Glomerular endothelial cell (primary cell): ENCODE measurements around the gene BSPH1. TPM values are rescaled to one million over a fixed set of nuclear protein-coding genes. Genes with fewer than 3 reads are reported as not detected.
"Not testable (repeated sequence)": the region's sequence is repeated elsewhere in the genome, so short reads cannot be mapped to it uniquely, and the experiment has no call there.

ENCODE experiments used
- DNase-seq: peaks from one replicate; pipeline ENCODE4 v3.0.0-alpha.2; 2011; ENCODE audit warnings: low read depth, low spot score; ENCODE audit errors: extremely low read depth
- total RNA-seq: library from RNA; depleted of rRNA; stranded (reverse); fragments of >200 nt; gene quantifications from 2 replicates; pipeline ENCODE4 v1.2.3, GENCODE V29; 2015

BSPH1 gene
- total RNA-seq = not detected in 2 replicates

DNA sequence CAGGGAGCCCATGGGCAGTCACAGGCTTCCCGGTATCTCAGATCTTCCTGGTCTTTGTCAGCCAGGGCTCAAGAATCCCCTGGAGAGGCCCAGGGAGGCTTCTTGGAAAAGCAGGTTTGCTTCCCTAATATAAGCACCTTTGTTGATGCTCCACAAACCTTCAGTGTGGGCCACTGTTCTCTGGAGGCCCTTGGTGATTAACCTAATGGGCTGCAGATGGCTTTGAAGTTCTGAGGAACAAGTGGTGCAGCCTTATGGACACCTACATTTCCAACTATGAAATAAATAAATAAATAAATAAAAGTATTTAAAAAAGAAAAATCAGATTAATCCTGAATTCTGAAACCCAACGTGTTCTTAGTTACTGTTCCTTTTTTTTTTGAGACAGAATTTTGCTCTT is at the start of gene BSPH1:
Gene BSPH1 (minus strand): TSS at position 101 of the 400 bp plus-strand sequence. CDS start 89 bp downstream, at position 12.
- no peak for DNase-seq

DNA sequence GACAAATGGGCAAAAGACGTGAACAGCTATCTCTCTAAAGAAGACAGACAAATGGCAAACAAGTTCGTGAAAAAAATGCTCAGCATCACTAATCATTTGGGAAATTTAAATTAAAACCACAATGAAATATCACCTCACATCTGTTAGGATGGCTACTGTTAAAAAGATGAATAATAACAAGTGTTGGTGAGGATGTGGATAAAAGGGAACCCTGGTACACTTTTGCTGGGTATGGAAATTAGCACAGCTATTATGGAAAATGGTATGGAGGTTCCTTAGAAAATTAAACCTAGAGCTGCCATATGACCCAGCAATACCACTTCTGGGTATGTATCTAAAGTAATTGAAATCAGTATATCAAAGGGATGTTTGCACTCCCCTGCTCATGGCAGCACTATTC is 44.8 kb upstream of the BSPH1 start:
- DNase-seq = no peak

- no peak for DNase-seq
Measured at GRCh38 chr19:48033604-48034003, 41.6 kb upstream of the BSPH1 start.

DNA sequence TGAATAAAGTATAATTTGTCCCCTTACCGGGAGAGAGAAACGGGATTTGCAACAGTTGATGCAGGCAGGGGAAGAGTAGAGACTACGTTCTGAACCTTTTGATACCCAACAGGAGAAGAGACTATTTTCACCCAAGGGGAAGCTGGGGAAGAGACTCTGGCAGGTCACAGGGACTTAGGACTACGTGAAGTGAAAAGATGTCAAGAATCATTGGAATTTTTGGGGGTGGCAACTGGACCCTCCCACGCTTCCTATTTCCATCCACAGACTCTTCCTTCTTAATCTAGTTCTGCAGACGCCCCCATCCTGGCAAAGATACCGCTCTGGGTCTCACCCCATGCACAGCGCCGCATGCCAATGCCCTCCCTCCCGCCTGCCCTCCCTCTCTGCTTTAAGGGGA is 38.1 kb upstream of the BSPH1 start:
- DNase-seq = no peak

- DNase-seq = no peak
Measured at GRCh38 chr19:48029431-48029830, 37.5 kb upstream of the BSPH1 start.

DNA sequence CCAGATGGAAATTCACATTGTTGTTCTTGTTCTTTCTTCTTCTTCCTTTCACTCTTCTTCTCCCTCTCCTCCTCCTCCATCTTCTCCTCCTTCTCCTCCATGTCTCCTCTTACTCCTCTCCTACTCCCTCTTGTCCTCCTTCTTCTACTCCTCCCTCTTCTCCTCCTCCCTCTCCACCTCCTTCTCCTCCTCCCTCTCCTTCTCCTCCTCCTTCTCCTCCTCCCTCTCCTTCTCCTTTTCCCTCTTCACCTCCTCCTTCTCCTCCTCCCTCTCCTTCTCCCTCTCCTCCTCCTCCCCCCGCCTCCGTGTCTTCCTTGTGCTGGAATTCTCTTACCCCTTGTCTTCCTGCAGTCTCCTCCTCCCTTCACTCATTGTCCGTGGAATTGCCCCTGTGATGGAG is 33.5 kb upstream of the BSPH1 start:
- no peak for DNase-seq

DNA sequence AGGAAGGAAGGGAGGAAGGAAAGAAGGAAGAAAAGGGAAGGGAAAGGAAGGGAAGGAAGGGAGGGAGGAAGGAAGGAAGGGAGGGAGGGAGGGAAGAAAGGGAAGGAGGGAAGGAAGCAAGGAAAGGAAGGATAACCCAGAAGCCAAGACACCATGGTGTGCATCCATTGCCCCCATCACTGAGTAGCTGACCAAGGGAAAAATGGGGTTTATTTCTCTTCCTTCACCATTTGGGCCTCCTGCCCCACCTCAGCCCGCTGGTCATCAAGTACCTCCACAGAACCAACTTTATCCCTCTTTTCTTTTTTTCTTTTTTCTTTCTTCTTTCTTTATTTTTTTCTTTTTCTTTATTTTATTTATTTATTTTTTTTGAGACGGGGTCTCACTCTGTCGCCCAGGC is 31.5 kb upstream of the BSPH1 start:
- no peak for DNase-seq

GRCh38 chr19:48023011-48023410 is 31.0 kb upstream of the BSPH1 start:
- DNase-seq = no peak

GRCh38 chr19:48020686-48021085 is 28.7 kb upstream of the BSPH1 start:
- DNase-seq = no peak

DNA sequence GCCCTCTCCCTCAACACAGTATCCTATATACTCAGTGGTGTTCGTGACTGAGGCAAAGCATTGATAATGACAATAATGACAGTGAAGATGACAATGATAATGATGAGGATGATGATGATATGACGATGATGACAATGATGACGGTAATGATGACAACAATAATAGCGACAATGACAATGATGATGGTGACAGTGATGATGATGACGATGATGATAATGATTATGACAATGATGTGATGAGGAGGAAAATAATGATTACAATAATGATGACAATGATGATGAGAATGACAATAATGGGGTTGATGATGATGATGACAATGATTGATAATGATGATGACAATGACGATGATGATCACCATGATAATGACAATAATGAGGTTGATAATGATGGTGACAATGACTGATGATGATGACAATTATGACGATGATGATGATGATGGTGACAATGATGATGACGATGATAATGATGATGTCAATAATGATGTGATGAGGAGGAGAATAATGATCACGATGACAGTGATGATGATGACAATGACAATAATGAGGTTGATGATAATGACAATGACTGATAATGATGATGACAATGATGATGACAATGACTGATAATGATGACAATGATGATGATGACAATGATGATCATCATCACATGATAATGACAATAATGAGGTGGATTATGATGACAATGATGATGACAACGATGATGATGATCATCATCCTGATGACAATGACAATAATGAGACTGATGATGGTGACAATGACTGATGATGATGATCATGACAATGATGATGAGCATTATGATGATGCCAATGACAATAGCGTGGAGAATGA is 19.2 kb upstream of the BSPH1 start:
- no peak for DNase-seq

- DNase-seq = no peak
Measured at GRCh38 chr19:48006762-48007161, 14.8 kb upstream of the BSPH1 start.

- no peak for DNase-seq
Measured at GRCh38 chr19:48004236-48004635, 12.3 kb upstream of the BSPH1 start.

GRCh38 chr19:48000846-48001245 is 8.9 kb upstream of the BSPH1 start:
- DNase-seq = no peak

GRCh38 chr19:47998800-47999199 is 6.8 kb upstream of the BSPH1 start:
- no peak for DNase-seq

- DNase-seq = no peak
Measured at GRCh38 chr19:47996230-47996727, 4.3 kb upstream of the BSPH1 start.

DNA sequence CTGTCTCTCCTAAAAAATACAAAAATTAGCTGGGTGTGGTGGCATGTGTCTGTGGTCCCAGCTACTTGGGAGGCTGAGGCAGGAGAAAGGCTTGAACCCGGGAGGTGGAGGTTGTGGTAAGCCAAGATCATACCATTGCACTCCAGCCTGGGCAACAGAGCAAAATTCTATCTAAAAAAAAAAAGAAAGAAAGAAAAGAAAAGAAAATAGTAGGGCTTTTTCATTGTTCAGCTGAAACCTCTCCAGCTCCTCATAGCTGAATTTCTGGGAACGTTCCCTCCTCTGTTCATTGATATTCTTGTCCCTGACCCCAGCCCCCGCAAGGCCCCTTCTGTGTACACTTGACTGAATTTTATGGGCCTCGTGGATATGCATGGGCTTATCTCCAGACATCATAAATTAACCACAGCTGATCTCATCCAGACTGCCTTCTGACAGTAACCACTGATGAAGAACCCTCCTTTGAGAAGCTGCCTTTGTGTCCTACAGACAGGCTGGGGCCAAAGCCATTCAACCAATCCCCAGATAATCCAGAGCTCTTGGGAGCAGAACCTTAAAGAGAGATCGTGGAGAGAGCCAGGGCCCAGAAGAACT is 2.3 kb upstream of the BSPH1 start, which contains the start of gene ELSPBP1:
Gene ELSPBP1 (plus strand): TSS at position 424 of the 594 bp plus-strand sequence. CDS start 14,036 bp downstream, outside the sequence.
- DNase-seq = no peak

- DNase-seq = no peak
Measured at GRCh38 chr19:47991191-47991808, 670 bp downstream of the BSPH1 start.

- no peak for DNase-seq
Measured at GRCh38 chr19:47973529-47973928, 18.4 kb downstream of the BSPH1 start.

- DNase-seq = not testable (repeated sequence)
Measured at GRCh38 chr19:47955936-47956335, 36.0 kb downstream of the BSPH1 start.

- not testable (repeated sequence) for DNase-seq
Measured at GRCh38 chr19:47952132-47952531, 39.8 kb downstream of the BSPH1 start.

- DNase-seq = not testable (repeated sequence)
Measured at GRCh38 chr19:47949852-47950521, 42.0 kb downstream of the BSPH1 start.
